SK-N-MC (cell line): ENCODE results near the gene PTPRM.

Source experiments
- FOXP2 ChIP-seq: optimal IDR thresholded peaks from 2 replicates; pipeline ENCODE3; 2011; ENCODE audit warnings: mild to moderate bottlenecking, moderate library complexity; ENCODE audit not compliant: insufficient read depth; ENCODE audit errors: extremely low read length, control extremely low read depth
- POLR2AphosphoS5 ChIP-seq: IDR thresholded peaks from 2 replicates; pipeline ENCODE4 v1.6.1; 2012; ENCODE audit warnings: mild to moderate bottlenecking, low read depth, low read length, borderline replicate concordance

- TF ChIP-seq POLR2AphosphoS5: no peak
- TF ChIP-seq FOXP2: no peak
These were observed 12.2 kb downstream of the PTPRM start for GRCh38 chr18:7579176-7579917.
